ENCODE measurements around the gene DHX57.

GRCh38 chr2:38873763-38874162 is 2.0 kb downstream of the DHX57 start:
- TF ChIP-seq, protein P1, sequence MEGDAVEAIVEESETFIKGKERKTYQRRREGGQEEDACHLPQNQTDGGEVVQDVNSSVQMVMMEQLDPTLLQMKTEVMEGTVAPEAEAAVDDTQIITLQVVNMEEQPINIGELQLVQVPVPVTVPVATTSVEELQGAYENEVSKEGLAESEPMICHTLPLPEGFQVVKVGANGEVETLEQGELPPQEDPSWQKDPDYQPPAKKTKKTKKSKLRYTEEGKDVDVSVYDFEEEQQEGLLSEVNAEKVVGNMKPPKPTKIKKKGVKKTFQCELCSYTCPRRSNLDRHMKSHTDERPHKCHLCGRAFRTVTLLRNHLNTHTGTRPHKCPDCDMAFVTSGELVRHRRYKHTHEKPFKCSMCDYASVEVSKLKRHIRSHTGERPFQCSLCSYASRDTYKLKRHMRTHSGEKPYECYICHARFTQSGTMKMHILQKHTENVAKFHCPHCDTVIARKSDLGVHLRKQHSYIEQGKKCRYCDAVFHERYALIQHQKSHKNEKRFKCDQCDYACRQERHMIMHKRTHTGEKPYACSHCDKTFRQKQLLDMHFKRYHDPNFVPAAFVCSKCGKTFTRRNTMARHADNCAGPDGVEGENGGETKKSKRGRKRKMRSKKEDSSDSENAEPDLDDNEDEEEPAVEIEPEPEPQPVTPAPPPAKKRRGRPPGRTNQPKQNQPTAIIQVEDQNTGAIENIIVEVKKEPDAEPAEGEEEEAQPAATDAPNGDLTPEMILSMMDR (IDR thresholded peaks at IDR 0.05) = no peak
- no peak for TF ChIP-seq POLR2AphosphoS5 (IDR thresholded peaks at IDR 0.05)
